BJ (cell line): Measurements from ENCODE around the gene LSM8. TPM values are rescaled to one million over a fixed set of nuclear protein-coding genes. Genes with fewer than 3 reads are reported as not detected.
"Not testable (repeated sequence)": the region's sequence is repeated elsewhere in the genome, so short reads cannot be mapped to it uniquely, and the experiment has no call there.

Experiments used
- CTCF ChIA-PET: fragments of 350-600 bp; formaldehyde crosslinking; extraction: SDS; loops from one replicate; lab custom pipeline; 2021; ENCODE audit warnings: antibody characterized with exemption, inconsistent platforms; lab: Yijun Ruan, JAX
- POLR2A ChIA-PET: fragments of 300-600 bp; sonication (Branson Sonifier 250); formaldehyde crosslinking; extraction: SDS; loops from one replicate; lab custom pipeline; 2021; ENCODE audit warnings: antibody characterized with exemption; lab: Charles Lee
- DNase-seq: peaks from one replicate; pipeline ENCODE4 v3.0.0-alpha.2; 2011; ENCODE audit warnings: low read depth
- H3K27me3 ChIP-seq: 2 replicates; pipeline ENCODE4 v1.6.0; 2011; ENCODE audit warnings: low read length; ENCODE audit not compliant: control insufficient read depth, insufficient read depth
- H3K36me3 ChIP-seq: 2 replicates; pipeline ENCODE4 v1.5.1; 2011; ENCODE audit warnings: low read length; ENCODE audit not compliant: control insufficient read depth, insufficient read depth
- H3K4me3 ChIP-seq: 2 replicates; pipeline ENCODE4 v1.5.1; 2011; ENCODE audit warnings: low read depth, mild to moderate bottlenecking, control low read depth, low read length
- polyA plus RNA-seq: library from polyadenylated mRNA; depleted of rRNA; stranded (reverse); fragments of >200 nt; gene quantifications from 2 replicates; pipeline ENCODE4 v1.2.3, GENCODE V29; 2011; rRNA removed
- TF ChIP-seq, protein P1 (sequence below): IDR thresholded peaks from 2 replicates; pipeline ENCODE4 v1.5.1; 2011; ENCODE audit warnings: low read depth, mild to moderate bottlenecking, control low read depth, inconsistent platforms, low read length, moderate library complexity; ENCODE audit not compliant: insufficient read depth

The LSM8 gene
- polyA plus RNA-seq, 1 experiment = 49.5 TPM

DNA sequence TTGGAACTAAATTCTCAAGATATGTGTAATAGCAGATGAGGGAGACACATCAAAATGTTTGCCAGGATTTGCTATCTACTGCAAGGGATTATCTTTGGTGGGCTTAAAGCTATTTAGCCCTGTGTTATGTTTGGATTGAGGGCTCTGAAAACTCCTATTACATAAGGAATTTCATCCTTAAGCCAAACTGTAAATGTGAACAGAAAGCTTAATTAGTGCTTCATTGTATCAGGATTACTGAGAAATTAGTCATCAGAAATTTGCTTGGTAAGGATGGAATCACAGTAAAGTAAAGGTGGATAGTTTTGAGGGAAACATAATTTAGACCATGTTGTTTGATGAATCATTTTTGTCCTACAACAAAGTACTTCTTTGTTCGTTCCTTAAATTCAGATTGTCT, 48.9 kb downstream of the LSM8 start:
- no peaks in the 10 kb centered on the region for H3K27me3 ChIP-seq
- TF ChIP-seq, protein P1, sequence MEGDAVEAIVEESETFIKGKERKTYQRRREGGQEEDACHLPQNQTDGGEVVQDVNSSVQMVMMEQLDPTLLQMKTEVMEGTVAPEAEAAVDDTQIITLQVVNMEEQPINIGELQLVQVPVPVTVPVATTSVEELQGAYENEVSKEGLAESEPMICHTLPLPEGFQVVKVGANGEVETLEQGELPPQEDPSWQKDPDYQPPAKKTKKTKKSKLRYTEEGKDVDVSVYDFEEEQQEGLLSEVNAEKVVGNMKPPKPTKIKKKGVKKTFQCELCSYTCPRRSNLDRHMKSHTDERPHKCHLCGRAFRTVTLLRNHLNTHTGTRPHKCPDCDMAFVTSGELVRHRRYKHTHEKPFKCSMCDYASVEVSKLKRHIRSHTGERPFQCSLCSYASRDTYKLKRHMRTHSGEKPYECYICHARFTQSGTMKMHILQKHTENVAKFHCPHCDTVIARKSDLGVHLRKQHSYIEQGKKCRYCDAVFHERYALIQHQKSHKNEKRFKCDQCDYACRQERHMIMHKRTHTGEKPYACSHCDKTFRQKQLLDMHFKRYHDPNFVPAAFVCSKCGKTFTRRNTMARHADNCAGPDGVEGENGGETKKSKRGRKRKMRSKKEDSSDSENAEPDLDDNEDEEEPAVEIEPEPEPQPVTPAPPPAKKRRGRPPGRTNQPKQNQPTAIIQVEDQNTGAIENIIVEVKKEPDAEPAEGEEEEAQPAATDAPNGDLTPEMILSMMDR = no peak
- ChIA-PET POLR2A (no interaction called here), CTCF (no interaction called here)
- no peaks in the 10 kb centered on the region for H3K36me3 ChIP-seq
- no peak overlapping the region for H3K4me3 ChIP-seq
- no peak for DNase-seq

DNA sequence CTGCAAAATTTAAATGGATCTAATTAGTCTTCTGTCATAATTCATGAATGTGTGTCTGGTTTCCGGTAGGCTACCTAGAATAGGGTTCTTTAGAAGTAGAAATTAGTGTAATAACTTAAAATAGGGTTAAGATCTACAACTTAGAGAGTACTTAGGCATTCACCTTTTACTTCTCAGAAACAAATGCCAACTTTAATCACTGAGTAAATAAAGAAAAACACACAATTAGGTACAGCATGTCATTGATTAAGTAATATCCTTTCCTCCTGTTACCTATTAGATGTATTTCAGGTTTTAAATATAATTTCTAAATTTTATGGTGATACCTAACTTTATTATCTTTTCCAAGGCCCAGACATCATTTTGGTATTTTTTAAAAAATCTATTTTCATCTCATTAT, 49.8 kb downstream of the LSM8 start:
- H3K36me3 ChIP-seq = no peaks in the 10 kb centered on the region
- DNase-seq = no peak
- CTCF ChIA-PET = no interaction called here

DNA sequence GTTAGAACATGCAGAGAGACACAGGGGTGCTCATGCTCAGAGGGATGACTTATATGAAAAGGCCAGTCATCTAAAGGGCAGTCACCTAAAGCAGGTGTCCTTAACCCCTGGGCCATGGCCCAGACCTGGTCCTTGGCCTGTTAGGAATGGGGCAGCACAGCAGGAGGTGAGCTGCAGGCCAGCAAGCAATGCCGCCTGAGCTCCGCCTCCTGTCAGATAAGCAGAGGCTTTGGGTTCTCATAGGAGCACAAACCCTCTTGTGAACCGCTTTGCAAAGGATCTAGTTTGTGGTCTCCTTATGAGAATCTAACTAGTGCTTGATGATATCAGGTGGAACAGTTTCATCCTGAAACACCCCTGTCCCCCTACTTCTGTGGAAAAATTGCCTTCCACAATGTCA, 55.0 kb downstream of the LSM8 start:
- ChIA-PET POLR2A (no interaction called here), CTCF (no interaction called here)

More for the DNA sequence above, 49.8 kb downstream of the LSM8 start:
- TF ChIP-seq, protein P1 = no peak
- Histone ChIP-seq H3K4me3 (no peak overlapping the region), H3K27me3 (no peaks in the 10 kb centered on the region)
- POLR2A ChIA-PET = no interaction called here

GRCh38 chr7:118240320-118240719, 56.4 kb downstream of the LSM8 start:
- POLR2A ChIA-PET, CTCF ChIA-PET, H3K4me3 ChIP-seq, H3K36me3 ChIP-seq, H3K27me3 ChIP-seq, DNase-seq: not testable (repeated sequence)

More for the DNA sequence above, 55.0 kb downstream of the LSM8 start:
- TF ChIP-seq, protein P1 = no peak
- Histone ChIP-seq H3K36me3 (no peaks in the 10 kb centered on the region), H3K27me3 (no peaks in the 10 kb centered on the region), H3K4me3 (no peak overlapping the region)
- no peak for DNase-seq

Other genes with a start within 250 kb of the LSM8 start
- not detected in 2 replicates for gene ANKRD7, start 40.5 kb downstream of the LSM8 start, polyA plus RNA-seq